NCI-H345 (cell line): ENCODE data around the gene BPIFB3.
"Not testable (repeated sequence)": the region's sequence is repeated elsewhere in the genome, so short reads cannot be mapped to it uniquely, and the experiment has no call there.

Source experiments
- DNase-seq: peaks from one replicate; lab custom pipeline; 2025; lab: John Stamatoyannopoulos, UW

The BPIFB3 gene

GRCh38 chr20:33122297-33122696 is 68.6 kb downstream of the BPIFB3 start:
- not testable (repeated sequence) for DNase-seq
